Progenitor cell of endocrine pancreas (in vitro differentiated cells): Measurements from ENCODE around the gene AIPL1. TPM values are rescaled to one million over a fixed set of nuclear protein-coding genes. Genes with fewer than 3 reads are reported as not detected.

Experiments
- DNase-seq: peaks from one replicate; pipeline ENCODE4 v3.0.0; 2021; ENCODE audit warnings: low spot score; ENCODE audit not compliant: unreplicated experiment
- H3K27ac Mint-ChIP-seq: 2 replicates; pipeline ENCODE4 v1.8.0; 2021; ENCODE audit warnings: mild to moderate bottlenecking, moderate library complexity, mixed read lengths
- H3K27me3 Mint-ChIP-seq: 2 replicates; pipeline ENCODE4 v1.8.0; 2021; ENCODE audit warnings: mixed read lengths
- H3K36me3 Mint-ChIP-seq: 2 replicates; pipeline ENCODE4 v1.8.0; 2022; ENCODE audit warnings: mixed read lengths; ENCODE audit not compliant: insufficient read depth
- H3K4me1 Mint-ChIP-seq: 2 replicates; pipeline ENCODE4 v1.8.0; 2021; ENCODE audit warnings: low read depth, mixed read lengths
- H3K4me3 Mint-ChIP-seq: 2 replicates; pipeline ENCODE4 v1.8.0; 2021; ENCODE audit warnings: low read depth, mild to moderate bottlenecking, moderate library complexity, mixed read lengths
- H3K9me3 Mint-ChIP-seq: 2 replicates; pipeline ENCODE4 v1.8.0; 2021; ENCODE audit warnings: low read depth, mixed read lengths
- total RNA-seq: library from RNA; stranded (reverse); gene quantifications from 2 replicates; pipeline ENCODE4 v1.2.1, GENCODE V29; 2021
- TF ChIP-seq, protein P1 (sequence below): fragments of 200-600 bp; sonication (generic); IDR thresholded peaks from one replicate; pipeline ENCODE4 v1.5.0; 2021; ENCODE audit warnings: antibody characterized with exemption, mild to moderate bottlenecking; ENCODE audit not compliant: unreplicated experiment

AIPL1 gene
- total RNA-seq, 1 donor from 2014 or later = not detected

DNA sequence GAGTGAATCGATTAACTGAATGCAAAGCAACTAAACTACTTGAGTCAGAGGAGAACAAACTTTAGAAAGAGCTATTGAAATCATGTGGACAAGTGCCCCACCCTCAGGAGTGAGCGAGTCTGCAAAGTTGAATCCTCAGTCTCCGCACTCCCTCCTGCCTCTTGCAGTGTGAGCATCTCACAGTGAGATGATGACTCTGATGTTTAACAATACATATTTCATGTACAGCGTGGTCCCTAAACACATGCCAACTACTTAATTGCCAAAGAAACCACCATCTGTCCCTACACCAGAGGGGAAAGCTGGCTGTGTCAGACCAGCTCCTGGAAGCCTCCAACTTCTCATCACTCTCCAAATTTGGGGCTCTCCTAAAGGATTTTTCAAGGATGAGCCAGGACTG lies 40.5 kb upstream of the AIPL1 start:
- Mint-ChIP-seq H3K27me3 (no peaks in the 10 kb centered on the region), H3K4me1 (peaks cover 15% of the 10 kb centered on the region), H3K9me3 (no peaks in the 10 kb centered on the region), H3K36me3 (no peaks in the 10 kb centered on the region), H3K4me3 (no peak overlapping the region), H3K27ac (no peak overlapping the region)
- DNase-seq = no peak
- TF ChIP-seq, protein P1, sequence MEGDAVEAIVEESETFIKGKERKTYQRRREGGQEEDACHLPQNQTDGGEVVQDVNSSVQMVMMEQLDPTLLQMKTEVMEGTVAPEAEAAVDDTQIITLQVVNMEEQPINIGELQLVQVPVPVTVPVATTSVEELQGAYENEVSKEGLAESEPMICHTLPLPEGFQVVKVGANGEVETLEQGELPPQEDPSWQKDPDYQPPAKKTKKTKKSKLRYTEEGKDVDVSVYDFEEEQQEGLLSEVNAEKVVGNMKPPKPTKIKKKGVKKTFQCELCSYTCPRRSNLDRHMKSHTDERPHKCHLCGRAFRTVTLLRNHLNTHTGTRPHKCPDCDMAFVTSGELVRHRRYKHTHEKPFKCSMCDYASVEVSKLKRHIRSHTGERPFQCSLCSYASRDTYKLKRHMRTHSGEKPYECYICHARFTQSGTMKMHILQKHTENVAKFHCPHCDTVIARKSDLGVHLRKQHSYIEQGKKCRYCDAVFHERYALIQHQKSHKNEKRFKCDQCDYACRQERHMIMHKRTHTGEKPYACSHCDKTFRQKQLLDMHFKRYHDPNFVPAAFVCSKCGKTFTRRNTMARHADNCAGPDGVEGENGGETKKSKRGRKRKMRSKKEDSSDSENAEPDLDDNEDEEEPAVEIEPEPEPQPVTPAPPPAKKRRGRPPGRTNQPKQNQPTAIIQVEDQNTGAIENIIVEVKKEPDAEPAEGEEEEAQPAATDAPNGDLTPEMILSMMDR = no peak

DNA sequence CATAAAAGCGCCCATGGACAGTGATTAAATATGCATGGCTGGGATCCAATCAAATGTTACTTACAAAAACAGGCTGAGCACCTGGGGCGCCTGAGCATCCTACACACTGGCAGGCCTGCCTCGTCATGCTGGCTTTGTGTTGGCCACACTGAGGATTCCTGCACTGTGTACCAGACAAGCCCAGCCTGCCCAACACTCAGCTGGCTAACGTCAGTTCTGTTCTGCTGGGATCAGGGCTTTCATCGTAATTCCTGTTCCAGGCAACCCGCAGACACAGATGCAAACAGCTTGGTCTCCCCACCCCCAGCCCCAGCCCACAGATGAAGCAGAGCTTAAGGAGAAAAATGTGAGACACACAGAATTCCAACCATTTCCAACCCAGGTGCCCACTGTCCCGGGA lies 40.0 kb upstream of the AIPL1 start:
- DNase-seq = no peak
- Mint-ChIP-seq H3K27me3 (no peaks in the 10 kb centered on the region), H3K27ac (no peak overlapping the region), H3K36me3 (no peaks in the 10 kb centered on the region), H3K9me3 (no peaks in the 10 kb centered on the region), H3K4me1 (peaks cover 13% of the 10 kb centered on the region), H3K4me3 (no peak overlapping the region)
- TF ChIP-seq, protein P1 = no peak

DNA sequence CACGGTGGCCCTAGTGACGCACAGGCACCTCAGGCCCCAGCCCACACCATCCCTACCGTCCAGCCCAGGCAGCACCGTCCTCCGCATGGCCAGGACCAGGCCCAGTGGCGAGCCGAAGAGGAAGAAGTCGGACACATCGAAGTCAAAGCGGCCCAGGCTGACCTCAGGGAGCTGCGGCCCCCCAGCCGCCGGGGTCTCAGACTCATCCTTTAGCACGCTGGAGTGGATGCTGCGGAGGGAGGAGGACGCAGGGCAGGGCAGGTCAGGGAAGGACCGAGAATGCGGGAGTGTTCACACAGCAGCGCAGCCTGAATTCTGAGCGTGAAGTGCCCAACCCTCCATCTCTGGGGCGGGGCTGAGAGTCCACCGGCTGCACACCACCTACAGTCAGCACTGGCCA lies 39.5 kb upstream of the AIPL1 start:
- no peaks in the 10 kb centered on the region for H3K9me3 Mint-ChIP-seq
- no peak for DNase-seq
- TF ChIP-seq, protein P1 = no peak
- no peaks in the 10 kb centered on the region for H3K36me3 Mint-ChIP-seq
- peaks cover 8% of the 10 kb centered on the region for H3K4me1 Mint-ChIP-seq
- H3K4me3 Mint-ChIP-seq = no peak overlapping the region
- H3K27ac Mint-ChIP-seq = no peak overlapping the region
- no peaks in the 10 kb centered on the region for H3K27me3 Mint-ChIP-seq

DNA sequence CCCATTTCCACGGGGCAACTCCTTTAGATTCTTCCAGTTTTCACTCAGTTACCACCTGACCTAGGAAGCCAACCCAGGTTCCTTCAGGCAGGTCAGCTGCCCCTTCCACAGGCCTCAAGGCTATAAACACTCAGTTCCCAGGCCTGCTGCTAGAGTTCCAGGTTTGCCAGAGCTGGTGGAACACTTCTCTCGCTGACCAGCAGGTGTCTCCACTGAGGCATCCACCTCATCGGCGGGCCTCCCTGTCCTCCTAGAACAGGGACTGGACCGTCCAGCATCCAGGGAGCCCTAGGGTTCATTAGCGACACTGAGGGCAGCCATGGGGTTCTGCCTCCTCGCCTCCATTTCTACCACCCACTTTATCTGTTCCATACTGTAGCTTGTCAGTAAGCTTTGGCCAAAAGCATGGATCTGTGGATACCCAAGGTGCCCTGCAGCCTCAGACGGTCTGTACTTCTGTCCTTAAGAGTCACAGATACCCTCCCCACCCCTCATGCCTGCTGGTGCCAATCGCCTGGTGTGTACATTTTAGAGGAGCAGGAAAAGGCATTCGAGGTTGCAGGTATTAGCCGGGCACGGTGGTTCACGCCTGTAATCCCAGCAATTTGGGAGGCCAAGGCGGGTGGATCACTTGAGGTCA lies 38.3 kb upstream of the AIPL1 start:
- H3K27ac Mint-ChIP-seq = peak overlapping the region; percentile 10
- H3K36me3 Mint-ChIP-seq = no peaks in the 10 kb centered on the region
- H3K27me3 Mint-ChIP-seq = no peaks in the 10 kb centered on the region
- peak; percentile 75 for DNase-seq
- peaks cover 7% of the 10 kb centered on the region for H3K4me1 Mint-ChIP-seq
- H3K4me3 Mint-ChIP-seq = no peak overlapping the region
- no peaks in the 10 kb centered on the region for H3K9me3 Mint-ChIP-seq
- TF ChIP-seq, protein P1 = peak; percentile 92

DNA sequence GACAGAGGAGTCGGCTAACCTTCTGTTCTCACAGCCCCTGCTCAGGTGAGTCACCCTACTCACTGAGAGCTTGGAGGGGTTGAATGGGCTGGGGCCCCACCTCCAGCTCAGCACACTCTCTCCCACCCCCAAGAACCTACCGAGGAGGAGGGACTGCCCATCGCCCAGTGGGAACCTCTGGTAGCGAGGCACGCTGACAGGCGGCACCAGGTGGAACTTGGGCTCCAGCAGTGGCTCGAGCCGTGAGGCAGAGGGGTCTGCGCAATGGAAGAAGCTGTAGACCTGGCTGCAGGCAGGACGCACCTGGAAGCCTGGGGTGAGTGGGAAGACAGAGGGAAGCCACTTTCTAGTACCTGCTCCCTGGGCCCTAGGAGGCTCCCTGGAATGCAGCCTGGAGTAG lies 37.6 kb upstream of the AIPL1 start:
- no peak overlapping the region for H3K4me3 Mint-ChIP-seq
- TF ChIP-seq, protein P1 = no peak
- H3K36me3 Mint-ChIP-seq = peaks cover 2% of the 10 kb centered on the region
- no peak overlapping the region for H3K27ac Mint-ChIP-seq
- no peaks in the 10 kb centered on the region for H3K27me3 Mint-ChIP-seq
- no peak for DNase-seq
- H3K4me1 Mint-ChIP-seq = peaks cover 7% of the 10 kb centered on the region
- no peaks in the 10 kb centered on the region for H3K9me3 Mint-ChIP-seq
